Panc1 (cell line): ENCODE measurements around the gene PMF1. TPM values are rescaled to one million over a fixed set of nuclear protein-coding genes. Genes with fewer than 3 reads are reported as not detected.
A peak's percentile ranks its signal among the peaks of the same experiment; 100 is the strongest.

Experiments
- ATAC-seq: fragments of 200-7000 bp; cut with Tn5 transposase; 2 replicates; pipeline ENCODE4 v1.9.1; 2020; ENCODE audit warnings: mild to moderate bottlenecking, moderate library complexity
- BruUV-seq: library from RNA; stranded (reverse); fragments of 400-500 nt; replicated peaks from 2 replicates; lab custom pipeline; 2021; lab: Mats Ljungman, UMichigan
- CTCF ChIA-PET: fragments of 300-600 bp; sonication (Branson Sonifier 250); formaldehyde crosslinking; loops from one replicate; lab custom pipeline; 2022; ENCODE audit warnings: antibody characterized with exemption; lab: Charles Lee
- POLR2A ChIA-PET: fragments of 300-600 bp; sonication (Branson Sonifier 250); formaldehyde crosslinking; loops from one replicate; lab custom pipeline; 2022; ENCODE audit warnings: antibody characterized with exemption; lab: Charles Lee
- DNase-seq: peaks from one replicate; pipeline ENCODE4 v3.0.0-alpha.2; 2010; ENCODE audit warnings: low read depth, low spot score
- H3K27ac ChIP-seq: 2 replicates; pipeline ENCODE4 v1.5.1; 2011; ENCODE audit warnings: mild to moderate bottlenecking, low read length, inconsistent platforms
- H3K27me3 ChIP-seq: fragments of 200-500 bp; sonication (Bioruptor generic); 2 replicates; pipeline ENCODE4 v1.6.0; 2014; ENCODE audit warnings: low read length, inconsistent platforms; ENCODE audit not compliant: control insufficient read depth, insufficient read depth
- H3K36me3 ChIP-seq: fragments of 200-500 bp; sonication (Bioruptor generic); 2 replicates; pipeline ENCODE4 v1.5.1; 2014; ENCODE audit warnings: inconsistent platforms, mild to moderate bottlenecking, low read length, moderate library complexity; ENCODE audit not compliant: control insufficient read depth, insufficient read depth
- H3K4me1 ChIP-seq: 2 replicates; pipeline ENCODE4 v1.5.1; 2011; ENCODE audit warnings: inconsistent platforms, mild to moderate bottlenecking, low read length, moderate library complexity; ENCODE audit not compliant: control insufficient read depth, insufficient read depth
- H3K4me3 ChIP-seq, 2 experiments: 2 replicates each; pipeline ENCODE4 v1.5.1; 2011 to 2012; ENCODE audit warnings: low read depth in 2 of 2, low read length in 2 of 2, mild to moderate bottlenecking in 2 of 2, inconsistent platforms in 1 of 2, moderate library complexity in 1 of 2
- H3K9me3 ChIP-seq: fragments of 200-500 bp; sonication (Bioruptor generic); 2 replicates; pipeline ENCODE4 v1.5.1; 2014; ENCODE audit warnings: low read depth, mild to moderate bottlenecking, inconsistent platforms, low read length, moderate library complexity; ENCODE audit not compliant: control insufficient read depth, insufficient read depth
- CTCF ChIP-seq: fragments of 450-650 bp; IDR thresholded peaks from 2 replicates; pipeline ENCODE4 v1.5.1; 2017; ENCODE audit warnings: mild to moderate bottlenecking
- POLR2AphosphoS5 ChIP-seq: IDR thresholded peaks from 2 replicates; pipeline ENCODE4 v1.6.1; 2012; ENCODE audit warnings: mild to moderate bottlenecking, low read depth, low read length, moderate library complexity
- REST ChIP-seq, 2 experiments: IDR thresholded peaks; 2 replicates each; pipeline ENCODE4 v1.6.1; 2011 to 2012; ENCODE audit warnings: low read depth in 2 of 2, control low read depth in 1 of 2, low read length in 1 of 2, mild to moderate bottlenecking in 1 of 2, moderate library complexity in 1 of 2; ENCODE audit not compliant: insufficient read depth in 1 of 2
- SIN3A ChIP-seq: IDR thresholded peaks from 2 replicates; pipeline ENCODE4 v1.6.1; 2012; ENCODE audit warnings: low read depth, mild to moderate bottlenecking, low read length, moderate library complexity, borderline replicate concordance; ENCODE audit not compliant: insufficient read depth
- TCF7L2 ChIP-seq: IDR thresholded peaks from 2 replicates; pipeline ENCODE4 v1.6.1; 2011; ENCODE audit warnings: mild to moderate bottlenecking, low read depth, low read length, inconsistent platforms
- in situ Hi-C: cut with HindIII; loops from 2 replicates; pipeline ENCODE4 v1.10.0; 2016; ENCODE audit warnings: low sequenced_read_pairs, low pct_unique_long_range_greater_than_20kb
- intact Hi-C: fragments of 100-400 bp; cut with micrococcal nuclease; formaldehyde crosslinking; loops from one replicate; pipeline ENCODE4 v1.10.0; 2022; ENCODE audit not compliant: unreplicated experiment
- total RNA-seq: library from RNA; stranded (reverse); gene quantifications from one replicate; pipeline ENCODE4 v1.2.1, GENCODE V29; 2021; ENCODE audit not compliant: unreplicated experiment

Gene PMF1
- total RNA-seq, 1 experiment from 2014 or later: 57.5 TPM

DNA sequence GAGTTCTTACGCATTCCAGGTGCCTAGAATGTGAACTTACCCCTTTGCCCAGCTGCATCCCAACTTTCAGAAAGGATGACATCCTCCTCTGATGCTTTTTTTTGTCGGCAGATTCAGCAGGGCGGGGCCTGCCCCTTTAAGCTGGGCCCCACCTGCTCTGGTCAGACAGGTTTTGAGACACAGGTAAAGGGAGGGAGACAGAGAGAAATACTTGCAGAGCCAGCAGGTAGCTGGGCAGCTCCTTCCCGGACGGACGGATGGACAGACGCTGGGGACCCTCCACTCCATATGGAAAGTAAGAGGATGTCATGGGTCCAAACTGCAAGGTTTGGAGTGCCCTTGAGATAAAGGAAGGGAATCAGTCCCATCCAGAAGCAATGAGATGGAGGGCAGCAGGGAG, 71.3 kb downstream of the PMF1 start, which contains the start of gene TMEM79:
TMEM79 (plus strand) TSS at position 214 of the 400 bp plus-strand sequence. CDS start 902 bp downstream, outside the sequence.
- ChIA-PET POLR2A (no interaction called here), CTCF (no interaction called here)
- H3K4me1 ChIP-seq: peaks cover 14% of the 10 kb centered on the region
- peak within 1 kb of the TSS; percentile 98 for H3K27ac ChIP-seq
- ATAC-seq (no peak), DNase-seq (no peak)
- in situ Hi-C loops: no loop called here
- no peaks in the 10 kb centered on the region for H3K27me3 ChIP-seq
- no peak for TF ChIP-seq SIN3A
- no peak for TF ChIP-seq TCF7L2
- TF ChIP-seq CTCF: no peak
- no peak for TF ChIP-seq POLR2AphosphoS5
- TF ChIP-seq REST (IDR thresholded peaks at IDR 0.05; ENCODE audit: insufficient read depth in 1 of 2, low read depth in 2 of 2, low read length in 1 of 2): no peak
- intact Hi-C loops: no loop called here
- H3K36me3 ChIP-seq: peaks cover 11% of the 10 kb centered on the region
- H3K9me3 ChIP-seq: no peaks in the 10 kb centered on the region
- no TSS peak for BruUV-seq
- peak within 1 kb of the TSS; percentile 75 to 92 for H3K4me3 ChIP-seq

GRCh38 chr1:156284757-156285156, 72.0 kb downstream of the PMF1 start:
- POLR2A ChIA-PET: no interaction called here
- Histone ChIP-seq H3K27me3 (no peaks in the 10 kb centered on the region), H3K4me1 (peaks cover 14% of the 10 kb centered on the region), H3K27ac (no peak overlapping the region), H3K36me3 (peaks cover 7% of the 10 kb centered on the region; the same call in 1 of the 2 replicates), H3K9me3 (no peaks in the 10 kb centered on the region), H3K4me3 (no peak overlapping the region)
- BruUV-seq: no TSS peak
- intact Hi-C loops (no loop called here), in situ Hi-C loops (no loop called here)
- ATAC-seq (no peak), DNase-seq (no peak)
- CTCF ChIA-PET: no interaction called here
- TF ChIP-seq POLR2AphosphoS5 (no peak), SIN3A (no peak), CTCF (no peak), REST (IDR thresholded peaks at IDR 0.05; ENCODE audit: insufficient read depth in 1 of 2, low read depth in 2 of 2, low read length in 1 of 2) (no peak), TCF7L2 (no peak)
